Sigmoid colon (tissue), 7 donors: ENCODE data around the gene ZNF575. TPM values are rescaled to one million over a fixed set of nuclear protein-coding genes. Genes with fewer than 3 reads are reported as not detected.

ENCODE experiments used
- DNase-seq: peaks from one replicate; pipeline ENCODE4 v3.0.0-alpha.2; 2019
- H3K27ac ChIP-seq, 4 donors: fragments of 200-600 bp; sonication (generic); one replicate each; pipeline ENCODE4 v1.5.1; 2016 to 2019; ENCODE audit warnings: mild to moderate bottlenecking in 1 of 4
- H3K27me3 ChIP-seq, 3 donors: fragments of 200-600 bp; sonication (generic); one replicate each; pipeline ENCODE4 v1.5.1; 2019; ENCODE audit warnings: mild to moderate bottlenecking in 1 of 3
- H3K36me3 ChIP-seq, 4 donors: fragments of 200-600 bp; sonication (generic); one replicate each; pipeline ENCODE4 v1.5.1; 2016 to 2019
- H3K4me1 ChIP-seq, 4 donors: fragments of 200-600 bp; sonication (generic); one replicate each; pipeline ENCODE4 v1.5.1; 2017 to 2019
- H3K4me3 ChIP-seq, 4 donors: fragments of 200-600 bp; sonication (generic); one replicate each; pipeline ENCODE4 v1.5.1; 2017 to 2019; ENCODE audit warnings: mild to moderate bottlenecking in 2 of 4, moderate library complexity in 1 of 4
- H3K9me3 ChIP-seq, 4 donors: fragments of 200-600 bp in 3 of 4; sonication (generic) in 3 of 4; one replicate each; pipeline versions ENCODE4 v1.5.1 to v1.6.1; 2013 to 2019
- EP300 ChIP-seq, 4 donors: sonication (generic); formaldehyde crosslinking; IDR thresholded peaks; one replicate each; pipeline ENCODE4 v1.6.1; 2017; ENCODE audit warnings: antibody characterized with exemption in 4 of 4
- POLR2A ChIP-seq, 2 donors: fragments of 450-650 bp; IDR thresholded peaks; one replicate each; pipeline ENCODE4 v1.6.1; 2016; ENCODE audit warnings: antibody characterized with exemption in 2 of 2, mild to moderate bottlenecking in 2 of 2, moderate library complexity in 2 of 2
- POLR2AphosphoS5 ChIP-seq, 4 donors: sonication (generic); formaldehyde crosslinking; IDR thresholded peaks; one replicate each; pipeline ENCODE4 v1.6.1; 2017; ENCODE audit warnings: antibody characterized with exemption in 4 of 4
- WGBS, 2 donors: extraction: QIAGEN DNeasy Blood & Tissue Kit; methylation state at CpG; one replicate each; pipeline ENCODE4 v1.1.7; 2013; 5-methylcytosine and 5-hydroxymethylcytosine counted together
- intact Hi-C: fragments of 100-400 bp; cut with DNase I; formaldehyde crosslinking; loops from one replicate; pipeline ENCODE4 v1.15.1; 2023
- polyA plus RNA-seq, 3 donors: library from polyadenylated mRNA; stranded (reverse); fragments of 200-250 nt; gene quantifications; one replicate each; pipeline ENCODE4 v1.2.3, GENCODE V29; 2013
- total RNA-seq, 4 donors: library from RNA; depleted of rRNA; stranded (reverse); fragments of >200 nt; gene quantifications; one replicate each; pipeline ENCODE4 v1.1.0, GENCODE V29; 2016
- TF ChIP-seq, protein P1 (sequence below), 4 experiments: fragments of 450-650 bp in 3 of 4; fragments of 200-600 bp in 1 of 4; IDR thresholded peaks; one replicate each; pipeline ENCODE4 v1.5.1; 2016 to 2019; ENCODE audit warnings: antibody characterized with exemption in 4 of 4, mild to moderate bottlenecking in 3 of 4, moderate library complexity in 2 of 4
- donor health status: healthy with polysubstance abuse.
- donor health status: Bipolar disorder and iron deficiency.
- donor health status: healthy.

Gene ZNF575
- total and polyA plus RNA-seq, 7 donors, result 0.14 to 4.2 (median 4.1) TPM; not detected in 3

DNA sequence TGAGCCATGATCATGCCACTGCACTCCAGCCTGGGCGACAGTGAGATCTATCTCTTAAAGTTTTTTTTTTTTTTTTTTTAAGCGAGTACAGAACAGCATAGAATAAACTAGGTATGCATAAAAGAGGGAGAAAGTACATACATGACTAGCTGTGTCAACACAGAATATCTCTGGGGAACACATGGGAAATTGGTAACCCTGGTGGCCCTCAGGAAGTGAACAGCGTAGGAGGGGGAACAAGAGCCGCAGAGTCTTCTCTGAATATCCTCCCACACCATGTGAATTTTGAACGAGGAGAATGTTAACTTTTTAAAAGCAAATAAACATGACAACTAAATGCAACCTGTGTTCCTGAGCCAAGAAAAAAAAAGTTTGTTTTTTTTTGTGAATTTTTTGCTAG, 43.7 kb upstream of the ZNF575 start:
- Histone ChIP-seq H3K36me3 (peaks cover 0 to 11% (median 2%) of the 10 kb centered on the region in 4 donors), H3K9me3 (no peaks in the 10 kb centered on the region), H3K4me1 (no peaks in the 10 kb centered on the region), H3K27ac (no peak overlapping the region), H3K4me3 (no peak overlapping the region), H3K27me3 (no peaks in the 10 kb centered on the region)
- 55 to 69% methylated on average over 5 of the region's 5 CpGs for WGBS, 2 donors
- no peak for DNase-seq
- TF ChIP-seq POLR2AphosphoS5 (IDR thresholded peaks at IDR 0.05) (no peak), POLR2A (IDR thresholded peaks at IDR 0.05) (no peak), EP300 (IDR thresholded peaks at IDR 0.05) (no peak)
- TF ChIP-seq, protein P1, sequence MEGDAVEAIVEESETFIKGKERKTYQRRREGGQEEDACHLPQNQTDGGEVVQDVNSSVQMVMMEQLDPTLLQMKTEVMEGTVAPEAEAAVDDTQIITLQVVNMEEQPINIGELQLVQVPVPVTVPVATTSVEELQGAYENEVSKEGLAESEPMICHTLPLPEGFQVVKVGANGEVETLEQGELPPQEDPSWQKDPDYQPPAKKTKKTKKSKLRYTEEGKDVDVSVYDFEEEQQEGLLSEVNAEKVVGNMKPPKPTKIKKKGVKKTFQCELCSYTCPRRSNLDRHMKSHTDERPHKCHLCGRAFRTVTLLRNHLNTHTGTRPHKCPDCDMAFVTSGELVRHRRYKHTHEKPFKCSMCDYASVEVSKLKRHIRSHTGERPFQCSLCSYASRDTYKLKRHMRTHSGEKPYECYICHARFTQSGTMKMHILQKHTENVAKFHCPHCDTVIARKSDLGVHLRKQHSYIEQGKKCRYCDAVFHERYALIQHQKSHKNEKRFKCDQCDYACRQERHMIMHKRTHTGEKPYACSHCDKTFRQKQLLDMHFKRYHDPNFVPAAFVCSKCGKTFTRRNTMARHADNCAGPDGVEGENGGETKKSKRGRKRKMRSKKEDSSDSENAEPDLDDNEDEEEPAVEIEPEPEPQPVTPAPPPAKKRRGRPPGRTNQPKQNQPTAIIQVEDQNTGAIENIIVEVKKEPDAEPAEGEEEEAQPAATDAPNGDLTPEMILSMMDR (IDR thresholded peaks at IDR 0.05), result no peak
- intact Hi-C loops, result no loop called here

DNA sequence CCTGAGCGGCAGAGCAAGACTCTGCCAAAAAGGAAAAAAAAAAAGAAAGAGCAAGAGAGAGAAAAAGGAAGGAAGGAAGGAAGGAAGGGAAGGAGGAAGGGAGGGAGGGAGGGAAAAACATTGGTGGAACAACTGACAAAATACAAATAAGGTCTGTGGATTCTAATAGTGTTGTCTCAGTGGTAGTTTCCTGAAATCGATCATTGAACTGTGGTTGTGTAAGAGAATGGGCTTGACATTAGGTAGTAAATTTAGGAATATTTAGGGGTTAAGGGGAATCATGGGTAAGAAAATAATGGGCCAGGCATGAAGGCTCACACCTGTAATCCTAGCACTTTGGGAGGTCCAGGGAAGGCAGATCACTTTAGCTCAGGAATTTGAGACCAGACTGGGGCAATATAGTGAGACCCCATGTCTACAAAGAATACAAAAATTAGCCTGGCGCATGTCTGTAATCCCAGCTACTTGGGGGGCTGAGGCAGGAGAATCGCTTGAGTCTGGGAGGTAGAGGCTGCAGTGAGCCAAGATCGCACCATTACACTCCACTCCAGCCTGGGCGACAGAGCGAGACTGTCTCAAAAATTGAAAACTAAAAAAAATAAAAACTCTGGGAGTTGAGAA, 42.9 kb upstream of the ZNF575 start:
- WGBS, 2 donors, result 95 to 96% methylated on average over 7 of the region's 7 CpGs
- Histone ChIP-seq H3K27me3 (no peaks in the 10 kb centered on the region), H3K27ac (no peak overlapping the region), H3K4me1 (no peaks in the 10 kb centered on the region), H3K9me3 (no peaks in the 10 kb centered on the region), H3K36me3 (peaks cover under 1 to 19% (median 4%) of the 10 kb centered on the region in 4 donors), H3K4me3 (no peak overlapping the region)
- TF ChIP-seq, protein P1 (IDR thresholded peaks at IDR 0.05), result no peak
- TF ChIP-seq EP300 (IDR thresholded peaks at IDR 0.05) (no peak), POLR2A (IDR thresholded peaks at IDR 0.05) (no peak), POLR2AphosphoS5 (IDR thresholded peaks at IDR 0.05) (no peak)
- no peak for DNase-seq
- intact Hi-C loops, result no loop called here

DNA sequence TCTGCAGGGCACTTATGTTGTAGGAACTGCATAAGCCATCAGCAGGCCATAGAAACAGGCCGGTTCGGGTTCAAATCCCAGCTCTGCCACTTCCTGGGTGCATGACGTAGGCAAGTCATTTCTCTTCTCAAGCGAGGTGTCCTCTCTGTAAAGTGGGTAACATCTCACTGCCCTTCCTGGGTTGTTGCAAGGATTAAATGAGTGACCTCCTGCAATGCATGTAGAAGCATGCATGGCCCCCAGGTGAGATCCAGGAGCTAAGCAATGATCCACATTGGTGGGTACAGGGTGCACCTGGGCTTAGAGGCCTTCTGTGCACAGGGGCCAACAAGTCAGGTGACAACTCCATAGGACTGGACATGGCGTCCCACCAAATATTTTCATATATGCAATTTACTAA, 42.2 kb upstream of the ZNF575 start:
- TF ChIP-seq POLR2AphosphoS5 (IDR thresholded peaks at IDR 0.05) (no peak), EP300 (IDR thresholded peaks at IDR 0.05) (no peak), POLR2A (IDR thresholded peaks at IDR 0.05) (no peak)
- TF ChIP-seq, protein P1 (IDR thresholded peaks at IDR 0.05), result no peak

DNA sequence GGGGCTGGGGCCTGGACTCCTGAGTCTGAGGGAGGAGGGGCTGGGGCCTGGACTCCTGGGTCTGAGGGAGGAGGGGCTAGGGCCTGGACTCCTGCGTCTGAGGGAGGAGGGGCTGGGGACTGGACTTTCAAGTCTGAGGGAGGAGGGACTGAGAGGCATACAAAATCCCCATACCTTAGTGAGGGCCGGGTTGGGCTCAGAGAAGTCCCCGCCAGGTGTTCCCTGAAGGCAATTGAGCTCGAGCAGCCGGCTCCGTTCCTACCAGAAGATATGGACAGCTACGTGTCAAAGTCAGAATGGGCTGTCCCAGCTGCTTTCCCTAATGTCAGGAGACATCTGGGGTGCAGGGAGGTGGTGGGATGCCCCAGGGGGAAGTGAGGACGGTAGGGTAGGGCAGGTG, 37.9 kb upstream of the ZNF575 start:
- peaks cover 0 to 12% (median 4%) of the 10 kb centered on the region in 4 donors for H3K4me1 ChIP-seq
- no peak overlapping the region for H3K27ac ChIP-seq
- DNase-seq, result no peak
- H3K36me3 ChIP-seq, result peaks cover 5 to 49% (median 14%) of the 10 kb centered on the region in 4 donors
- no peak overlapping the region for H3K4me3 ChIP-seq
- intact Hi-C loops, result no loop called here
- TF ChIP-seq, protein P1 (IDR thresholded peaks at IDR 0.05), result no peak
- TF ChIP-seq POLR2A (IDR thresholded peaks at IDR 0.05) (no peak), POLR2AphosphoS5 (IDR thresholded peaks at IDR 0.05) (no peak), EP300 (IDR thresholded peaks at IDR 0.05) (no peak)
- WGBS, 2 donors, result 83% methylated on average over 8 of the region's 8 CpGs
- H3K27me3 ChIP-seq, result no peaks in the 10 kb centered on the region
- no peaks in the 10 kb centered on the region for H3K9me3 ChIP-seq

More for the DNA sequence above, 42.2 kb upstream of the ZNF575 start:
- H3K9me3 ChIP-seq, result no peaks in the 10 kb centered on the region
- DNase-seq, result no peak
- no peak overlapping the region for H3K4me3 ChIP-seq
- H3K27ac ChIP-seq, result no peak overlapping the region
- no peaks in the 10 kb centered on the region for H3K27me3 ChIP-seq
- H3K4me1 ChIP-seq, result no peaks in the 10 kb centered on the region
- intact Hi-C loops, result no loop called here
- peaks cover 5 to 26% (median 7%) of the 10 kb centered on the region in 4 donors for H3K36me3 ChIP-seq
- 93 to 95% methylated on average over 5 of the region's 5 CpGs for WGBS, 2 donors

DNA sequence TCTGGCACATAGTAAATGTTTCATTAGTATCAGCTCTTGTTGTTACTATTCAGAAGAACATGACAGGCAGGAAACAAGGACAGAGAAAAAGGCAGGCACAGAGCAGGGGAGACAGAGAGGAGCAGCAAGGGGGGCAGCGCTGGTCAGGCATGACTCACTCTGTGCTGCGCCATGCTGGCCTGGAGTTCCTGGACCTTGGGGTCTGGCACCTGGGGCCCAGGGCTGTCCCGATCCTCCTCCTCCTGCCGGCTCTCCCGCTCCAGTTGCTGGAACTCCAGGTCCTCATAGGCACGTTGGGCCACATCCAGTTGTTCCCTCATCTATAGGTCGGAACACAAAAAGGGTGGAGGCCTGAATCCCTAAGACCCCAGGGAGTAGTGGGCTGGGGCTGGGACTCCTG, 36.0 kb upstream of the ZNF575 start:
- Histone ChIP-seq H3K9me3 (no peaks in the 10 kb centered on the region), H3K27ac (no peak overlapping the region), H3K27me3 (no peaks in the 10 kb centered on the region), H3K4me1 (peaks cover 0 to 19% (median 8%) of the 10 kb centered on the region in 4 donors), H3K4me3 (no peak overlapping the region), H3K36me3 (peaks cover 0 to 43% (median 14%) of the 10 kb centered on the region in 4 donors)
- no peak for TF ChIP-seq POLR2AphosphoS5 (IDR thresholded peaks at IDR 0.05)
- TF ChIP-seq, protein P1 (IDR thresholded peaks at IDR 0.05), result no peak
- TF ChIP-seq EP300 (IDR thresholded peaks at IDR 0.05), result no peak
- TF ChIP-seq POLR2A (IDR thresholded peaks at IDR 0.05), result no peak
- intact Hi-C loops, result no loop called here
- WGBS, 2 donors, result 97% methylated on average over 7 of the region's 7 CpGs
- no peak for DNase-seq
